ENCODE measurements around the gene MYL5.

DNA sequence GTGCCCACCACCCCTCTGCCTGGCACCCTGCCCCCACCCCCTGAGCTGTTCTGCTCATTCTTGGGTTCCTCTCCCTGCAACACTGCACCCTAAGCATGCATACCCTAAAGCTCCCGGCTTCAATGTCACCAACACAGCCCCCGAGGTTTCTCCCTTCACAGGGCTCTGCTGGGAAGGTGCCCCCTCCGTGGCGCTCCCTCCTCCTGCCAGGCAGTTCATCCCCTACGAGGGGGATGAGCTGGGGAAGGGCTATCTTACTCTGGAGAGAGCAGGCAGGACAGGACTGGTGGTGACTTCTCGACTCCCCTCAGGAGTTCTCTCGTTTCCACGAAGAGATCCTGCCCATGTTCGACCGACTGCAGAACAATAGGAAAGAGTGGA, 6.8 kb upstream of the MYL5 start:
- TF ChIP-seq POLR2A (IDR thresholded peaks at IDR 0.05) (no peak), CTCF (IDR thresholded peaks at IDR 0.05) (no peak)

Measured in breast epithelium (tissue), 3 donors.